T-cell (primary cell): ENCODE measurements around the gene AAK1. TPM values are rescaled to one million over a fixed set of nuclear protein-coding genes. Genes with fewer than 3 reads are reported as not detected.

Experiments used
- ATAC-seq, 4 experiments: fragments of 200-7000 bp in 3 of 4; fragments of 150-1000 bp in 1 of 4; cut with Tn5 transposase; replicated peaks in 1 of 4; 1 replicate in 3 of 4; 2 replicates in 1 of 4; pipeline ENCODE4 v1.10.0; 2021; ENCODE audit warnings: moderate library complexity in 3 of 4, mild to moderate bottlenecking in 2 of 4, moderate number of reproducible peaks in 1 of 4
- CTCF ChIA-PET, 2 donors: fragments of 300-600 bp; sonication (Branson Sonifier 250); formaldehyde crosslinking; loops; one replicate each; lab custom pipeline; 2022; ENCODE audit warnings: antibody characterized with exemption in 2 of 2; lab: Charles Lee
- POLR2A ChIA-PET, 2 donors: fragments of 300-600 bp; sonication (Branson Sonifier 250); formaldehyde crosslinking; loops; one replicate each; lab custom pipeline; 2022; ENCODE audit warnings: antibody characterized with exemption in 2 of 2; lab: Charles Lee
- DNase-seq, 35 experiments: peaks; one replicate each; pipeline versions ENCODE4 v3.0.0 to v3.0.0-alpha.2; 2013 to 2023
- H3K27ac ChIP-seq: one replicate; pipeline ENCODE4 v1.5.1; 2013; ENCODE audit warnings: low read length
- H3K27me3 ChIP-seq, 2 experiments: replicated peaks in 1 of 2; 1 replicate in 1 of 2; 2 replicates in 1 of 2; pipeline versions ENCODE4 v1.6.1 to v1.7.0; 2013; ENCODE audit warnings: low read length in 1 of 2, mixed read lengths in 1 of 2; ENCODE audit not compliant: control insufficient read depth in 2 of 2, insufficient read depth in 2 of 2; ENCODE audit errors: extremely low read depth in 1 of 2
- H3K36me3 ChIP-seq, 2 donors: 1 replicate in 1 of 2; 2 replicates in 1 of 2; pipeline versions ENCODE4 v1.6.1 to v1.7.0; 2013; ENCODE audit warnings: low read length in 1 of 2; ENCODE audit not compliant: control insufficient read depth in 2 of 2, insufficient read depth in 1 of 2; ENCODE audit errors: extremely low read depth in 1 of 2
- H3K4me1 ChIP-seq, 2 experiments: 1 replicate in 1 of 2; 2 replicates in 1 of 2; pipeline versions ENCODE4 v1.6.1 to v1.7.0; 2013; ENCODE audit warnings: low read length in 2 of 2, mixed read lengths in 1 of 2; ENCODE audit not compliant: insufficient read depth in 2 of 2, control insufficient read depth in 1 of 2; ENCODE audit errors: extremely low read depth in 1 of 2
- H3K4me3 ChIP-seq, 2 donors: 1 replicate in 1 of 2; 2 replicates in 1 of 2; pipeline versions ENCODE4 v1.5.1 to v1.7.0; 2013; ENCODE audit warnings: mild to moderate bottlenecking in 2 of 2, low read length in 1 of 2, moderate library complexity in 1 of 2; ENCODE audit not compliant: control insufficient read depth in 1 of 2; ENCODE audit errors: extremely low read depth in 1 of 2
- H3K9me3 ChIP-seq: 2 replicates; pipeline ENCODE4 v1.7.0; 2013
- H3K27ac Mint-ChIP-seq, 2 donors: one replicate each; pipeline ENCODE4 v1.8.0; 2020 to 2021; ENCODE audit warnings: mild to moderate bottlenecking in 2 of 2, mixed read lengths in 2 of 2
- H3K27me3 Mint-ChIP-seq, 2 donors: one replicate each; pipeline ENCODE4 v1.8.0; 2021 to 2022; ENCODE audit warnings: mixed read lengths in 2 of 2
- H3K36me3 Mint-ChIP-seq: one replicate; pipeline ENCODE4 v1.8.0; 2021; ENCODE audit warnings: mixed read lengths
- H3K4me1 Mint-ChIP-seq, 3 donors: one replicate each; pipeline ENCODE4 v1.8.0; 2020 to 2022; ENCODE audit warnings: mixed read lengths in 3 of 3, mild to moderate bottlenecking in 1 of 3
- H3K4me3 Mint-ChIP-seq, 3 donors: one replicate each; pipeline ENCODE4 v1.8.0; 2020 to 2022; ENCODE audit warnings: mild to moderate bottlenecking in 3 of 3, mixed read lengths in 3 of 3, moderate library complexity in 3 of 3
- H3K9me3 Mint-ChIP-seq, 3 donors: one replicate each; pipeline ENCODE4 v1.8.0; 2020 to 2022; ENCODE audit warnings: mixed read lengths in 3 of 3
- WGBS: methylation state at CpG from one replicate; pipeline ENCODE4 v1.1.5; 2013; ENCODE audit warnings: missing lambda C conversion rate; ENCODE audit not compliant: insufficient coverage; 5-methylcytosine and 5-hydroxymethylcytosine counted together
- total RNA-seq, 35 experiments: library from RNA in 6 of 35; stranded (reverse) in 6 of 35; fragments of 120-200 nt in 1 of 35; gene quantifications; one replicate each; pipeline versions ENCODE4 v1.2.1 to v1.2.4 and lab custom pipeline; 2013 to 2026

Gene AAK1
- total RNA-seq, 5 donors from 2014 or later (not counting 1 experiment from before 2014, with no cell fraction given) = 170 to 283 (median 177) TPM

GRCh38 chr2:69436596-69436937, 207.0 kb downstream of the AAK1 start:
- Histone ChIP-seq H3K4me3 (peak overlapping the region; percentile 79 to 83), H3K9me3 (no peaks in the 10 kb centered on the region), H3K4me1 (peaks cover 11 to 28% of the 10 kb centered on the region in 2 experiments), H3K36me3 (no peaks in the 10 kb centered on the region), H3K27me3 (no peaks in the 10 kb centered on the region), H3K27ac (peak overlapping the region; percentile 95)
- ChIA-PET POLR2A (interaction anchor here (0.6 to 1.8 kb wide), 8 partner anchors 19 to 288 kb away, joined by 3 to 11 read pairs (median 4); no protein-coding TSS in a partner anchor), CTCF (interaction anchor here (0.6 to 1.9 kb wide), 14 partner anchors 26 to 635 kb away, joined by 3 to 12 read pairs (median 4); partner anchors contain the start of genes AAK1 (in 1 of the 2) and MXD1 (in 1 of the 2))
- ATAC-seq (peak; percentile 3 to 13 (median 8)), DNase-seq (peak in 3 of 35 experiments; percentile 1 to 9 (median 4))
- no peaks in the 10 kb centered on the region for H3K27me3 Mint-ChIP-seq
- peak overlapping the region; percentile 83 to 97 (median 96) for H3K4me3 Mint-ChIP-seq
- peaks cover 0 to 5% (median 0%) of the 10 kb centered on the region in 3 donors for H3K9me3 Mint-ChIP-seq
- WGBS = 0% methylated on average over 2 of the region's 5 CpGs
- peaks cover 9% of the 10 kb centered on the region for H3K36me3 Mint-ChIP-seq
- H3K27ac Mint-ChIP-seq = peak overlapping the region; percentile 98 to 99
- peaks cover 44 to 47% (median 47%) of the 10 kb centered on the region in 3 donors for H3K4me1 Mint-ChIP-seq

- Mint-ChIP-seq H3K27me3 (no peaks in the 10 kb centered on the region), H3K4me3 (peak overlapping the region in 2 of 3 donors; percentile 4 to 56), H3K4me1 (peaks cover 44 to 49% (median 47%) of the 10 kb centered on the region in 3 donors), H3K27ac (peak overlapping the region in 1 of 2 donors; percentile 50), H3K36me3 (peaks cover 10% of the 10 kb centered on the region), H3K9me3 (peaks cover 0 to 5% (median 0%) of the 10 kb centered on the region in 3 donors)
- Histone ChIP-seq H3K9me3 (no peaks in the 10 kb centered on the region), H3K4me1 (peaks cover 11 to 28% of the 10 kb centered on the region in 2 experiments), H3K36me3 (peaks cover 0 to 14% of the 10 kb centered on the region in 2 donors), H3K4me3 (no peak overlapping the region), H3K27ac (no peak overlapping the region), H3K27me3 (no peaks in the 10 kb centered on the region)
- DNase-seq = no peak
- 90% methylated on average over 2 of the region's 5 CpGs for WGBS
- POLR2A ChIA-PET = no interaction called here
- CTCF ChIA-PET = no interaction called here
- ATAC-seq = no peak
Measured at GRCh38 chr2:69434753-69435152, 208.8 kb downstream of the AAK1 start.

- ChIA-PET POLR2A (interaction anchor here in 1 of 2 donors (0.8 kb wide), 1 partner anchor 35 kb away, joined by 3 read pairs; no protein-coding TSS in a partner anchor), CTCF (interaction anchor here in 1 of 2 donors (0.9 kb wide), 1 partner anchor 54 kb away, joined by 5 read pairs; no protein-coding TSS in a partner anchor)
- Mint-ChIP-seq H3K4me3 (no peak overlapping the region), H3K27me3 (no peaks in the 10 kb centered on the region), H3K27ac (no peak overlapping the region), H3K4me1 (peaks cover 10 to 13% (median 11%) of the 10 kb centered on the region in 3 donors), H3K36me3 (peaks cover 11% of the 10 kb centered on the region), H3K9me3 (no peaks in the 10 kb centered on the region)
- 100% methylated on average over 2 of the region's 6 CpGs for WGBS
- H3K36me3 ChIP-seq = peaks cover 3 to 47% of the 10 kb centered on the region in 2 donors
- ATAC-seq (no peak), DNase-seq (no peak)
- H3K27me3 ChIP-seq = no peaks in the 10 kb centered on the region
- H3K27ac ChIP-seq = no peak overlapping the region
- H3K4me3 ChIP-seq = no peak overlapping the region
- no peaks in the 10 kb centered on the region for H3K9me3 ChIP-seq
- peaks cover 0 to 3% of the 10 kb centered on the region in 2 experiments for H3K4me1 ChIP-seq
Measured at GRCh38 chr2:69429491-69430183, 213.9 kb downstream of the AAK1 start.

GRCh38 chr2:69428981-69429380, 214.6 kb downstream of the AAK1 start:
- Histone ChIP-seq H3K4me3 (no peak overlapping the region), H3K36me3 (peaks cover 3 to 47% of the 10 kb centered on the region in 2 donors), H3K9me3 (no peaks in the 10 kb centered on the region), H3K27me3 (no peaks in the 10 kb centered on the region), H3K27ac (no peak overlapping the region), H3K4me1 (peaks cover 0 to 3% of the 10 kb centered on the region in 2 experiments)
- POLR2A ChIA-PET = interaction anchor here in 1 of 2 donors (0.8 kb wide), 1 partner anchor 34 kb away, joined by 3 read pairs; no protein-coding TSS in a partner anchor
- no CpG with 5 or more reads among the region's 2 CpGs for WGBS
- Mint-ChIP-seq H3K4me1 (peaks cover 5 to 8% (median 6%) of the 10 kb centered on the region in 3 donors), H3K9me3 (no peaks in the 10 kb centered on the region), H3K4me3 (no peak overlapping the region), H3K27me3 (no peaks in the 10 kb centered on the region), H3K36me3 (peaks cover 11% of the 10 kb centered on the region), H3K27ac (no peak overlapping the region)
- CTCF ChIA-PET = no interaction called here
- ATAC-seq (no peak), DNase-seq (no peak)

- Mint-ChIP-seq H3K36me3 (peaks cover 27% of the 10 kb centered on the region), H3K4me1 (peaks cover 0 to 5% (median 0%) of the 10 kb centered on the region in 3 donors), H3K9me3 (no peaks in the 10 kb centered on the region), H3K27me3 (no peaks in the 10 kb centered on the region), H3K27ac (no peak overlapping the region), H3K4me3 (no peak overlapping the region)
- H3K4me1 ChIP-seq = no peaks in the 10 kb centered on the region
- DNase-seq (no peak), ATAC-seq (no peak)
- ChIA-PET CTCF (interaction anchor here in 1 of 2 donors (0.7 kb wide), 1 partner anchor 52 kb away, joined by 4 read pairs; no protein-coding TSS in a partner anchor), POLR2A (no interaction called here)
- H3K9me3 ChIP-seq = no peaks in the 10 kb centered on the region
- no peak overlapping the region for H3K4me3 ChIP-seq
- peaks cover 3 to 50% of the 10 kb centered on the region in 2 donors for H3K36me3 ChIP-seq
- H3K27ac ChIP-seq = no peak overlapping the region
- H3K27me3 ChIP-seq = no peaks in the 10 kb centered on the region
- WGBS = no CpG with 5 or more reads among the region's 2 CpGs
Measured at GRCh38 chr2:69424419-69424818, 219.1 kb downstream of the AAK1 start.

GRCh38 chr2:69422198-69422597, 221.3 kb downstream of the AAK1 start:
- Histone ChIP-seq H3K4me1 (no peaks in the 10 kb centered on the region), H3K27ac (no peak overlapping the region), H3K9me3 (no peaks in the 10 kb centered on the region), H3K27me3 (no peaks in the 10 kb centered on the region), H3K36me3 (peaks cover 1 to 52% of the 10 kb centered on the region in 2 donors), H3K4me3 (no peak overlapping the region)
- H3K27ac Mint-ChIP-seq = no peak overlapping the region
- ChIA-PET POLR2A (no interaction called here), CTCF (no interaction called here)
- peaks cover 0 to 5% (median 0%) of the 10 kb centered on the region in 3 donors for H3K4me1 Mint-ChIP-seq
- no peak overlapping the region for H3K4me3 Mint-ChIP-seq
- DNase-seq = no peak
- no peak for ATAC-seq
- no peaks in the 10 kb centered on the region for H3K9me3 Mint-ChIP-seq
- no peaks in the 10 kb centered on the region for H3K27me3 Mint-ChIP-seq
- H3K36me3 Mint-ChIP-seq = peaks cover 27% of the 10 kb centered on the region
